GM12878 (cell line): ENCODE results near the gene BLCAP. TPM values are rescaled to one million over a fixed set of nuclear protein-coding genes. Genes with fewer than 3 reads are reported as not detected.

Experiments used
- ATAC-seq: fragments of 200-7000 bp; cut with Tn5 transposase; 3 replicates; pipeline ENCODE4 v1.9.1; 2020; ENCODE audit warnings: mild to moderate bottlenecking, moderate library complexity
- BruUV-seq: library from RNA; stranded (reverse); fragments of 400-500 nt; replicated peaks from 2 replicates; lab custom pipeline; 2021; lab: Mats Ljungman, UMichigan
- CTCF ChIA-PET: fragments of 300-600 bp; sonication (Branson Sonifier 250); formaldehyde crosslinking; extraction: SDS; loops from one replicate; lab custom pipeline; 2021; ENCODE audit warnings: inconsistent platforms; lab: Yijun Ruan, JAX
- POLR2A ChIA-PET: fragments of 350-600 bp; formaldehyde crosslinking; extraction: SDS; loops from one replicate; lab custom pipeline; 2021; ENCODE audit warnings: inconsistent platforms; lab: Charles Lee
- RAD21 ChIA-PET: fragments of 300-600 bp; sonication (Branson Sonifier 250); formaldehyde crosslinking; loops from one replicate; lab custom pipeline; 2023; ENCODE audit warnings: antibody characterized with exemption; ENCODE audit not compliant: unreplicated experiment; lab: Charles Lee
- SMC1A ChIA-PET: fragments of 300-600 bp; sonication (Branson Sonifier 250); formaldehyde crosslinking; loops from one replicate; lab custom pipeline; 2023; ENCODE audit not compliant: unreplicated experiment, uncharacterized antibody; lab: Charles Lee
- DNase-seq: peaks from one replicate; pipeline ENCODE4 v3.0.0-alpha.2; 2011; ENCODE audit warnings: low read depth, low spot score
- FAIRE-seq: peaks from 3 replicates; lab custom pipeline; 2011; peaks lifted over from hg19 to GRCh38; lab: Jason Lieb, UNC
- H2AFZ ChIP-seq: 2 replicates; pipeline ENCODE4 v1.6.0; 2011; ENCODE audit warnings: low read depth, low read length, control low read depth; ENCODE audit not compliant: control insufficient read depth
- H3K27ac ChIP-seq: 2 replicates; pipeline ENCODE4 v1.5.1; 2011; ENCODE audit warnings: control low read depth; ENCODE audit not compliant: control insufficient read depth, insufficient read depth
- H3K27me3 ChIP-seq, 2 experiments: replicated peaks in 1 of 2; 2 replicates each; pipeline versions ENCODE4 v1.6.0 to v1.6.1; 2011; ENCODE audit warnings: low read length in 1 of 2; ENCODE audit not compliant: control insufficient read depth in 2 of 2, insufficient read depth in 2 of 2
- H3K36me3 ChIP-seq, 2 experiments: 2 replicates each; pipeline ENCODE4 v1.5.1; 2011; ENCODE audit warnings: low read length in 1 of 2; ENCODE audit not compliant: control insufficient read depth in 2 of 2, insufficient read depth in 2 of 2
- H3K4me1 ChIP-seq: 2 replicates; pipeline ENCODE4 v1.6.1; 2011; ENCODE audit warnings: mild to moderate bottlenecking, low read length, moderate library complexity, mixed read lengths; ENCODE audit not compliant: control insufficient read depth, insufficient read depth
- H3K4me2 ChIP-seq: 2 replicates; pipeline ENCODE4 v1.6.0; 2011; ENCODE audit warnings: control low read depth; ENCODE audit not compliant: control insufficient read depth, insufficient read depth
- H3K4me3 ChIP-seq: fragments of 200-600 bp; sonication (generic); 2 replicates; pipeline ENCODE4 v1.5.1; 2016
- H3K79me2 ChIP-seq: 2 replicates; pipeline ENCODE4 v1.6.0; 2011; ENCODE audit warnings: low read length; ENCODE audit not compliant: control insufficient read depth, insufficient read depth
- H3K9ac ChIP-seq: 2 replicates; pipeline ENCODE4 v1.8.0; 2011; ENCODE audit warnings: low read length, control low read depth, mixed read lengths; ENCODE audit not compliant: control insufficient read depth, insufficient read depth
- H3K9me3 ChIP-seq: replicated peaks from 3 replicates; pipeline ENCODE4 v1.5.1; 2011; ENCODE audit warnings: mild to moderate bottlenecking, low read length; ENCODE audit not compliant: control insufficient read depth, insufficient read depth
- H4K20me1 ChIP-seq: 2 replicates; pipeline ENCODE4 v1.6.0; 2011; ENCODE audit not compliant: control insufficient read depth, insufficient read depth
- CREM ChIP-seq: IDR thresholded peaks from 2 replicates; pipeline ENCODE4 v1.6.1; 2014; ENCODE audit warnings: antibody characterized with exemption, low read depth
- IRF4 ChIP-seq: IDR thresholded peaks from 2 replicates; pipeline ENCODE4 v1.6.1; 2011; ENCODE audit warnings: low read depth, low read length
- JUND ChIP-seq: IDR thresholded peaks from 2 replicates; pipeline ENCODE4 v1.6.1; 2012; ENCODE audit warnings: low read depth, mild to moderate bottlenecking, low read length, improper control_type of control experiment, moderate library complexity
- NR2C1 ChIP-seq: fragments of 450-650 bp; IDR thresholded peaks from 2 replicates; pipeline ENCODE4 v1.6.1; 2017; ENCODE audit warnings: antibody characterized with exemption, mild to moderate bottlenecking, moderate library complexity
- RAD51 ChIP-seq: fragments of 450-650 bp; IDR thresholded peaks from 2 replicates; pipeline ENCODE4 v1.6.1; 2016; ENCODE audit warnings: moderate library complexity, mild to moderate bottlenecking, inconsistent platforms
- RB1 ChIP-seq: fragments of 450-650 bp; formaldehyde crosslinking; IDR thresholded peaks from 2 replicates; pipeline ENCODE4 v1.6.1; 2017; ENCODE audit warnings: mild to moderate bottlenecking, borderline replicate concordance
- RELA ChIP-seq: fragments of 450-650 bp; IDR thresholded peaks from 2 replicates; pipeline ENCODE4 v1.8.0; 2014; ENCODE audit warnings: borderline replicate concordance; ENCODE audit not compliant: partially characterized antibody
- SIN3A ChIP-seq: IDR thresholded peaks from 2 replicates; pipeline ENCODE4 v1.6.1; 2012; ENCODE audit warnings: low read depth, low read length, improper control_type of control experiment
- SMAD5 ChIP-seq: IDR thresholded peaks from 2 replicates; pipeline ENCODE4 v1.6.1; 2016; ENCODE audit warnings: antibody characterized with exemption, low read depth
- WRNIP1 ChIP-seq: IDR thresholded peaks from 2 replicates; pipeline ENCODE4 v1.6.1; 2011; ENCODE audit warnings: low read depth, low read length, improper control_type of control experiment, borderline replicate concordance
- ZBTB4 ChIP-seq: fragments of 450-650 bp; formaldehyde crosslinking; IDR thresholded peaks from 2 replicates; pipeline ENCODE4 v1.4.0; 2022; ENCODE audit warnings: mild to moderate bottlenecking, moderate library complexity
- ZNF274 ChIP-seq: IDR thresholded peaks from one replicate; pipeline ENCODE4 v1.8.0; 2011; ENCODE audit not compliant: insufficient read length, insufficient read depth
- WGBS: methylation state at CpG from one replicate; pipeline ENCODE4 v1.1.6; 2016; ENCODE audit warnings: low lambda C conversion rate; ENCODE audit not compliant: insufficient replicate concordance, insufficient coverage; ENCODE audit errors: missing lambda C conversion rate; 5-methylcytosine and 5-hydroxymethylcytosine counted together
- in situ Hi-C: fragments of 300-500 bp; cut with MboI; formaldehyde crosslinking; loops from 9 replicates; pipeline ENCODE4 v1.14.3; 2018; ENCODE audit warnings: mixed read lengths
- intact Hi-C: fragments of 100-400 bp; cut with micrococcal nuclease; formaldehyde crosslinking; loops from one replicate; pipeline ENCODE4 v1.14.2; 2022; ENCODE audit not compliant: unreplicated experiment
- polyA plus RNA-seq, 11 experiments: library from polyadenylated mRNA; depleted of rRNA in 4 of 11; unstranded in 6 of 11; stranded (reverse) in 5 of 11; fragments of >200 nt; fragmentation: Nextera tagmentation in 4 of 11; fragmentation: Illumina TruSeq in 1 of 11; extraction: Ambion mirVana in 4 of 11; extraction: Trizol in 1 of 11; gene quantifications; 1 replicate in 1 of 11; 2 replicates in 10 of 11; pipeline versions ENCODE4 v1.2.1 to v1.2.3, GENCODE V29; 2011 to 2016; ENCODE audit warnings: inconsistent platforms in 2 of 11, missing spikeins in 2 of 11, low read depth in 1 of 11
- total RNA-seq, 4 experiments: library from RNA; depleted of rRNA in 3 of 4; stranded (reverse); fragments of >200 nt in 3 of 4; fragmentation: Illumina TruSeq in 1 of 4; extraction: Trizol in 1 of 4; gene quantifications; 2 replicates each; pipeline versions ENCODE4 v1.2.1 to v1.2.3, GENCODE V29; 2013 to 2021

Gene BLCAP
- total and polyA plus RNA-seq, 10 of the 15 experiments (the other 5 are each of a cell fraction or from before 2014, with no cell fraction given) = 24.6 to 62.3 (median 47.3) TPM

GRCh38 chr20:37539424-37539823 lies 11.7 kb upstream of the BLCAP start:
- intact Hi-C loops = no loop called here
- in situ Hi-C loops = no loop called here
- Histone ChIP-seq H2AFZ (no peak overlapping the region), H3K9ac (no peak overlapping the region), H3K4me3 (no peak overlapping the region), H4K20me1 (no peaks in the 10 kb centered on the region), H3K9me3 (no peaks in the 10 kb centered on the region; the same call in 2 of the 3 replicates), H3K36me3 (no peaks in the 10 kb centered on the region), H3K27me3 (no peaks in the 10 kb centered on the region), H3K4me1 (peaks cover 15% of the 10 kb centered on the region), H3K27ac (no peak overlapping the region), H3K4me2 (no peak overlapping the region), H3K79me2 (no peaks in the 10 kb centered on the region)
- POLR2A ChIA-PET = interaction anchor here (0.7 to 0.9 kb wide), 2 partner anchors 268 to 349 kb away, joined by 3 read pairs; no protein-coding TSS in a partner anchor
- SMC1A ChIA-PET = interaction anchor here (0.7 to 1.4 kb wide), 3 partner anchors 15 to 346 kb away, joined by 3 to 6 read pairs (median 4); no protein-coding TSS in a partner anchor
- ATAC-seq (no peak), FAIRE-seq (no peak), DNase-seq (no peak)
- TF ChIP-seq WRNIP1 (no peak), JUND (no peak), CREM (no peak), ZNF274 (no peak), RB1 (no peak), SMAD5 (no peak), ZBTB4 (CRISPR knock-in tag) (no peak), RAD51 (no peak), SIN3A (no peak), IRF4 (no peak), RELA (no peak), NR2C1 (no peak)
- RAD21 ChIA-PET = interaction anchor here (1.0 kb wide), 1 partner anchor 270 kb away, joined by 3 read pairs; no protein-coding TSS in a partner anchor
- BruUV-seq = no TSS peak
- CTCF ChIA-PET = interaction anchor here (0.6 to 2.3 kb wide), 6 partner anchors 8 to 348 kb away, joined by 3 to 11 read pairs (median 4); no protein-coding TSS in a partner anchor
- 78% methylated on average over 4 of the region's 4 CpGs for WGBS
